GM10847 (cell line): Measurements from ENCODE around the gene HOXB6.

ENCODE experiments used
- POLR2A ChIP-seq: IDR thresholded peaks from 2 replicates; pipeline ENCODE4 v1.6.1; 2011; ENCODE audit not compliant: insufficient read length; ENCODE audit errors: extremely low read depth

The HOXB6 gene

GRCh38 chr17:48596735-48597527 is 7.9 kb downstream of the HOXB6 start:
- TF ChIP-seq POLR2A, result no peak

DNA sequence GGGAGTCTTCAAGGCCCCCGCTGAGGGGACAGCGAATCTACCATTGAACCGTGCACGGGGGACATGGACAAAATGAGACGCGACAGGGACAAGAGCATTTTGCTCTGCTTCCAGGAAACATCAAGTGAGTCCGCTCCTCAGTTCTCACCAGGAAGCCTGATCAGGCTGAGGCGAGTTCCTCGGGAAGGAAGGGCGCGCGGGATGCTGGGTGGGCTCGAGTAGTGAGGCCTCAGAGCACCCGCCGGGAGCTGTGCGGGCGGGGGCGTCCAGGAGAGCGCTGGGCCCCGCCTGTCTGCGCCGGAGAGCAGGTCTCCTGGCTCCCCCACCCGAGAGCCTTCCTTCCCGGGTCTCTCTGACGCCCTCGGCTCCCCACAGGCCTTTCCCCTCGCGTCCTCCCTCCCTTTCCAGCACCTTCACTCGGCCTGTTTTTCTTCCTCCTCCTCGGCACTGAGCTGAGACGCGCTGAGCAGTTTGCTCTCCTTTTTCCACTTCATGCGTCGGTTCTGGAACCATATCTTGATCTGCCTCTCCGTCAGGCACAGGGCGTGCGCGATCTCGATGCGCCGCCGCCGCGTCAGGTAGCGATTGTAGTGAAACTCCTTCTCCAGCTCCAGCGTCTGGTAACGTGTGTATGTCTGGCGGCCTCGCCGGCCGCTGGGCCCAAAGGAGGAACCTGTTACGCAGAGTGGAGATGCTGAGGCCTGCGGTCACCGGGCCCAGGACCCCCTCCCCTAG is 8.6 kb downstream of the HOXB6 start:
- TF ChIP-seq POLR2A, result no peak

GRCh38 chr17:48595278-48595999 is 9.3 kb downstream of the HOXB6 start:
- TF ChIP-seq POLR2A, result no peak

DNA sequence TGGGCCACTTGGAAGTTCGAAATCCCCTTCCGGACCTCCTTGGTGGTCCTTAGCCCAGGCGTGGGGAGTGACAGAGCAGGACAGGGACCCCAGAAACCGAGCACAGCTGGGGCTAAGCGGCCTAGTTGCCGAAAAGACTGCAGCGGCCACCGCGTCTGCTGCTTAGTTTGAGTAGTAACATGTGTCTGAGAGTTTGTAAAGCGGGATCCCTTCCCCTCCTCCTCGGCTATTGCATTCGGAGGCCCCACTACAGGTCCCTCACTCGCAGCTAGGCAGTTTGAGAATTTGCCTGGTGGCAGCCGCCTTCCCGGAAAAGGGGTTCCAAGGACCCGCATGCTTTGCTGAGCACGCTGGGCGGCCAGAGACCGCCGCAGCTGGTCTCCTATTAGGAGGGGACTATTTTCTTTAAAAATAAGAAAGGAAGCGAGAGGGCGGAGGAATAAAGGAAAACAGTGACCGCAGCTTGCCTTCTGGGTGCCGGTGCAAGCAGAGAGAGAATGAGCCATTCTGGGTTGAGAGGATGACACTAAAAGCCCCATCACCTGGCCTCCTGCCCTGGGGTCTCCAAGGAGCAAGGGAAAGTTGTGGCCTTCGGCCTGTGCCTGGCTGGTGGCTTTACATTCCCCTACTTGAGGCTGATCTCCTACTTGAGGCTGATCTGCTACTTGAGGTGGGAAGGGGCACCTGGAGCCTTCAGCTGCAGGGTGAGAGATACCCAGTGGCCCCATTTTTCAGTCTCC is 10.1 kb downstream of the HOXB6 start:
- no peak for TF ChIP-seq POLR2A

- no peak for TF ChIP-seq POLR2A
Measured at GRCh38 chr17:48593840-48594537, 10.8 kb downstream of the HOXB6 start.

GRCh38 chr17:48593126-48593829 is 11.5 kb downstream of the HOXB6 start, which contains the start of gene HOXB5:
Gene HOXB5, minus strand, starts transcription at chr17:48593779. Its CDS starts 97 bp downstream, at chr17:48593682.
- no peak for TF ChIP-seq POLR2A

- TF ChIP-seq POLR2A, result no peak
Measured at GRCh38 chr17:48592577-48592976, 12.2 kb downstream of the HOXB6 start.

GRCh38 chr17:48592057-48592514 is 12.7 kb downstream of the HOXB6 start:
- no peak for TF ChIP-seq POLR2A

GRCh38 chr17:48591255-48592056 is 13.3 kb downstream of the HOXB6 start:
- no peak for TF ChIP-seq POLR2A

DNA sequence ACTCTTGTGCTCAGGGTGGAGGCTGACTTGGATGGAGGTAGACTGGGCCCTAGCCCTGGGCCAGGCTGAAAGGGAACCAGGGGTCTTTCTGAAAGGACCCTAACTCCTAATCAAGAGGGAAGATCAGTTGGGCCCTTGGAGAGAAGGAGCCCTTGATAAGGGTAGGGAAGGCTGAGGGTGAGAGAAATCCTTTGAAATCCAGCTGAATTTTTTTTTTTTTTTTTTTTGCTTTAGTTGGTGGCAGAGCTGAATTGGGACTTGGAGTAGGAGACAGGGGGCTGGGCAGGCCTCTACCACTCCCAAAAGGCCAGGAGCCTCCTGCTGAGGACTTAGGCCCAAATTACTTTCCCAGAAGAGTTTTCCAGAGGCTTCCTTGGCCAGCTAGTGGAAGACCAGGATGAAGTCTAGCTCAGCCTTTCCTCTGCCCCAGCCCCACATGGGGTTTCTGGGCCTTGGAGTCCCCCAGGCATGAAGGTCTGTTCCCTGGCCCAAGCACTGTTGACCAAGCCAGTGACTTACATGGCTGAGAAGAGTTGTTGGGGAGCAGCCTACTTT is 14.1 kb downstream of the HOXB6 start:
- no peak for TF ChIP-seq POLR2A

DNA sequence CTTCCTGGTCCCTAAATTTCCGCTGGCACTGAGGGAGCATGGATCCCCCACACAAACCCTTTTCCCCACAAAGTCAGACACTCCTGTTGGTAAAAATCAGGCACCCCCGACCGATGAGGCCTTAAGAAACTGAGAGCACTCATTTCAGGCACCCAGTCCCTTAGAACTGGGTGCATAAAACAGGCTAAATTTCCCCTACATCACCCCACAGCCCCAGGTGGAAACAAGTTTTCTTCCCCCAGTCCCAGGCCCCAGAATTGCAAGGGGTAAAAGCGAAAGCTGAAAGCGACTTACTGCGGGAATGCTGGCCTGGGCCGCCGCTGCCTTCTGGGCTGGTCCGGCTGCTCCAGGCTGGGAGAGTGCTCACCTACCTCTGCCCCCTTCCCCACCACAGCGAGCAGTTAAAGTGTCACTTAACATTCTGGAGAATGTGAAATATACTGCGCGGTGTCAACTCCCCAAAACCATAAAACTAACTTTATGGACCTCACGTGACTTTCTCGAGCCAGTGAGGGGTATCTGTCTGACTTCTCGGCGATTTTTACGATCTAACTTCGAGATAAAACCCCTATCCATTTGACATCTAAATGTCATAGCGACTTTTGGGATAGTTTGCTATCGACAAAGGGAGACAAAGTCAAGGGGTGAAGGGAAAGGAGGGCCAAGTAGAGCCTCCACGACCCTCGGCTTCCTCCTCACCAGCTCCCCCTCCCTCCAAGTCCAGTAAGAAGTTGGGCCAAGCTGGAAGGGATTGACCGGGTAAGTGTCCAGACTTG is 14.8 kb downstream of the HOXB6 start, which contains the start of gene HOXB3:
Gene HOXB3 (minus strand): TSS at position 411 of the 776 bp plus-strand sequence. CDS start 37,767 bp downstream, outside the sequence.
- TF ChIP-seq POLR2A, result no peak
